Heart left ventricle (tissue), 16 donors: Measurements from ENCODE around the gene PARD3B. TPM values are rescaled to one million over a fixed set of nuclear protein-coding genes. Genes with fewer than 3 reads are reported as not detected.
A peak's percentile ranks its signal among the peaks of the same experiment; 100 is the strongest.

Source experiments
- ATAC-seq, 4 donors: fragments of 200-7000 bp; cut with Tn5 transposase; one replicate each; pipeline ENCODE4 v1.9.1; 2020 to 2022; ENCODE audit warnings: moderate library complexity in 4 of 4, mild to moderate bottlenecking in 3 of 4, moderate number of reproducible peaks in 1 of 4
- DNase-seq, 5 donors: peaks; one replicate each; pipeline ENCODE4 v3.0.0-alpha.2; 2020
- H3K27ac ChIP-seq, 12 donors: fragments of 200-600 bp; sonication (generic) in 4 of 12; one replicate each; pipeline versions ENCODE4 v1.5.0 to v1.8.0; 2016 to 2022; ENCODE audit warnings: mild to moderate bottlenecking in 2 of 12
- H3K27me3 ChIP-seq, 9 donors: fragments of 200-600 bp; sonication (generic) in 2 of 9; one replicate each; pipeline versions ENCODE4 v1.5.1 to v1.8.0; 2016 to 2022; ENCODE audit warnings: mild to moderate bottlenecking in 3 of 9
- H3K36me3 ChIP-seq, 9 donors: fragments of 200-600 bp; sonication (generic) in 2 of 9; one replicate each; pipeline versions ENCODE4 v1.5.0 to v1.8.0; 2018 to 2022; ENCODE audit warnings: mild to moderate bottlenecking in 2 of 9
- H3K4me1 ChIP-seq, 12 donors: fragments of 200-600 bp; sonication (generic) in 4 of 12; one replicate each; pipeline versions ENCODE4 v1.5.0 to v1.8.0; 2016 to 2022; ENCODE audit warnings: mild to moderate bottlenecking in 3 of 12
- H3K4me3 ChIP-seq, 12 donors: fragments of 200-600 bp; sonication (generic) in 4 of 12; one replicate each; pipeline versions ENCODE4 v1.5.0 to v1.8.0; 2017 to 2022; ENCODE audit warnings: mild to moderate bottlenecking in 9 of 12, moderate library complexity in 4 of 12
- H3K9me3 ChIP-seq, 12 donors: fragments of 200-600 bp; sonication (generic) in 4 of 12; one replicate each; pipeline versions ENCODE4 v1.5.0 to v1.8.0; 2016 to 2022; ENCODE audit warnings: mild to moderate bottlenecking in 1 of 12
- CTCF ChIP-seq, 12 donors: fragments of 200-600 bp; sonication (generic) in 4 of 12; IDR thresholded peaks; one replicate each; pipeline versions ENCODE4 v1.5.0 to v1.8.0; 2018 to 2022; ENCODE audit warnings: antibody characterized with exemption in 12 of 12, mild to moderate bottlenecking in 5 of 12
- POLR2A ChIP-seq, 2 donors: fragments of 450-650 bp; IDR thresholded peaks; one replicate each; pipeline ENCODE4 v1.6.1; 2017; ENCODE audit warnings: antibody characterized with exemption in 2 of 2, mild to moderate bottlenecking in 2 of 2, moderate library complexity in 2 of 2
- WGBS, 4 donors: extraction: QIAGEN DNeasy Blood & Tissue Kit in 2 of 4; methylation state at CpG; one replicate each; pipeline versions ENCODE4 v1.1.5 to v1.1.7; 2013 to 2018; 5-methylcytosine and 5-hydroxymethylcytosine counted together
- intact Hi-C, 10 donors: fragments of 100-400 bp; cut with DNase I; formaldehyde crosslinking; loops; one replicate each; pipeline versions ENCODE4 v1.11.1 to v1.14.2; 2022
- polyA plus RNA-seq, 2 donors: library from polyadenylated mRNA; stranded (reverse); fragments of 200-250 nt; gene quantifications; one replicate each; pipeline ENCODE4 v1.2.3, GENCODE V29; 2013
- total RNA-seq, 9 donors: library from RNA; depleted of rRNA in 2 of 9; stranded (reverse); fragments of >200 nt in 2 of 9; fragmentation: NEBNext Ultra II Directional in 3 of 9; extraction: Animal tissue kit (Norgen Biotek cat#: 25700) in 3 of 9; gene quantifications; one replicate each; pipeline versions ENCODE4 v1.1.0 to v1.2.4, GENCODE V29; 2016 to 2023
- donor health status: ischemic (EF 13 %, LVEDD 7.1; RV severe dilation, severe dysfunction).
- donor health status: healthy with polysubstance abuse.
- donor health status: DM: no; HTN: yes; CAD: no.
- donor health status: DM: no; HTN: no; CAD: no.
- donor health status: ischemic (EF 25% LVEDD 6.9; RV normal size, moderate dysfunction).
- donor health status: ischemic (EF 25% LVEDD 5.7; RV mildly dilated, moderate dysfunction).
- donor health status: healthy.
- donor health status: DM: yes; HTN: yes; CAD: no.
- donor health status: ischemic (EF 35%, LVEDD 5.7; RV mildly dilated, moderate dysfunction).
- donor health status: nonischemic (EF 11% LVEDD 7.7; RV severe dilation, severe dysfunction).
- donor health status: DM: yes; HTN: yes; CAD: no.
- donor health status: PGD.
- donor health status: ischemic (EF 29% LVEDD 5.4; RV normal size, mild dysfunction).
- donor health status: nonischemic (EF 23%, LVEDD 6.1; RV moderate dilation, normal function).

Gene PARD3B
- total and polyA plus RNA-seq, 11 donors, result 0.71 to 15.1 (median 6.2) TPM

GRCh38 chr2:205193836-205194228, 648.6 kb downstream of the PARD3B start:
- no peak for TF ChIP-seq POLR2A (IDR thresholded peaks at IDR 0.05)
- no peak for TF ChIP-seq CTCF (IDR thresholded peaks at IDR 0.05)
- Histone ChIP-seq H3K27ac (no peak overlapping the region), H3K4me3 (no peak overlapping the region), H3K36me3 (no peaks in the 10 kb centered on the region), H3K9me3 (no peaks in the 10 kb centered on the region), H3K4me1 (peaks cover 0 to 18% (median 0%) of the 10 kb centered on the region in 12 donors), H3K27me3 (no peaks in the 10 kb centered on the region)
- ATAC-seq (no peak), DNase-seq (no peak)
- intact Hi-C loops, result no loop called here
- 89 to 97% (median 91%) methylated on average over 4 of the region's 4 CpGs for WGBS, 4 donors

GRCh38 chr2:205197468-205198139, 652.3 kb downstream of the PARD3B start:
- H3K27me3 ChIP-seq, result no peaks in the 10 kb centered on the region
- peak overlapping the region in 6 of 12 donors; percentile 9 to 31 (median 25) for H3K27ac ChIP-seq
- ATAC-seq, result peak in 1 of 4 donors; percentile 78
- H3K4me3 ChIP-seq, result no peak overlapping the region
- TF ChIP-seq CTCF (IDR thresholded peaks at IDR 0.05) (no peak), POLR2A (IDR thresholded peaks at IDR 0.05) (no peak)
- H3K36me3 ChIP-seq, result no peaks in the 10 kb centered on the region
- intact Hi-C loops, result loop anchor here in 1 of 10 donors (5.0 kb wide), 1 partner anchor 210 kb away; no protein-coding TSS in a partner anchor
- peak in 1 of 5 donors; percentile 11 for DNase-seq
- H3K4me1 ChIP-seq, result peaks cover 0 to 12% (median 0%) of the 10 kb centered on the region in 12 donors
- H3K9me3 ChIP-seq, result no peaks in the 10 kb centered on the region

DNA sequence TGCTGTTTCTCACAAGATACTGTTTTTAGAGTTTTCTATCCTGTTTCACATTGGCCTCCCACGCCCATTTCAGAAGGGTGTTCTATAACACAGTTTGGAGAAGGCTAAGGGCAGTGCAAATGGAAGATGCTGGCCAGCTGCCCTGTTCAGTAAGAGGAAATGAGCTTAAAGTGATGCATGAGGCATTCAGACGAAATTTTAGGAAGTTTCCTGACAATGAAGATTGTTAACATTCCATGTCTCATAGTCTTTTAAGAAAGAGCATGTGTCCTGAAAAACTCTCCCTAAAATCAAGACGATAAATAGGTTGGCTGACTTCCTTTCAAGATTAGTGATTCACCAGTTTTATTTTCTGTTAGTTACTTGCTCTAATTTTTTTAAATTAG, 652.9 kb downstream of the PARD3B start:
- WGBS, 4 donors, result 41 to 49% (median 45%) methylated on average over 3 of the region's 3 CpGs
- intact Hi-C loops, result loop anchor here in 1 of 10 donors (5.0 kb wide), 1 partner anchor 209 kb away; no protein-coding TSS in a partner anchor
- H3K4me1 ChIP-seq, result peaks cover 0 to 12% (median 0%) of the 10 kb centered on the region in 12 donors
- ATAC-seq (peak in 3 of 4 donors; percentile 76 to 93 (median 91)), DNase-seq (peak in 4 of 5 donors; percentile 53 to 72 (median 64))
- H3K4me3 ChIP-seq, result no peak overlapping the region
- TF ChIP-seq POLR2A (IDR thresholded peaks at IDR 0.05), result no peak
- TF ChIP-seq CTCF (IDR thresholded peaks at IDR 0.05), result no peak
- no peaks in the 10 kb centered on the region for H3K27me3 ChIP-seq
- H3K27ac ChIP-seq, result peak overlapping the region in 7 of 12 donors; percentile 9 to 45 (median 31)
- no peaks in the 10 kb centered on the region for H3K36me3 ChIP-seq
- H3K9me3 ChIP-seq, result no peaks in the 10 kb centered on the region

DNA sequence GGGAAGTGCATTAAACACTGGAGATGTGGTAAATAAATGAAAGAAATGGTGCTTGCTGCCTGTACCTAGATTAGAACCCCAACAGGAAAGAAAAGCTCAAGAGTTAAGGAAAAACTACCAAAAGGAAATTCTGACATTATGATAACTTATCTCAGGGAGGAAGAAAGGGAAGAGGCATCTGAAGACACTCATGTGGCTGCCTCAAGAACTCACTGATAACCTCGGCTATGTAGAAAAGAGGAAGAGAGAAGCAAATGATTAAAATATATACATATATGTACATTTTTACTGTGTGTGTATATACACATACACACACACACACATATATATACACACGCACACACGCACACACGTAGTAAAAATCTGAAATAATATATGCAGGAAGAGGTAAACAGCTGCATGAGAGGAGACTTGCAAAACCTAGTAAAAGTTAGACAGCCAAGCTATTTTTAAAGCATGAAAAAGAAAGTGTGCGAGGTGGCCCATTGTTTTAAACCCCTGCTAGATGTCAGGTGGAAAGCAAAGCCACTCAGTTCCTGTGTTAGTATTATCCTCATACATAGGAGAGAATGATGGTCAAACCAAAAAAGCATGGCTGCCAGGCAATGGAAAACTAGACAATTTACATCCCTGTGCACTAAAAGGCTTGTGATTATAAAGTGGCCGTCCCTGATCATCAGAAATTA, 654.0 kb downstream of the PARD3B start:
- ATAC-seq (no peak), DNase-seq (no peak)
- TF ChIP-seq POLR2A (IDR thresholded peaks at IDR 0.05) (no peak), CTCF (IDR thresholded peaks at IDR 0.05) (no peak)
- Histone ChIP-seq H3K9me3 (peaks cover 0 to 9% (median 0%) of the 10 kb centered on the region in 12 donors), H3K27ac (no peak overlapping the region), H3K4me1 (peaks cover 0 to 12% (median 0%) of the 10 kb centered on the region in 12 donors), H3K27me3 (no peaks in the 10 kb centered on the region), H3K4me3 (no peak overlapping the region), H3K36me3 (no peaks in the 10 kb centered on the region)
- WGBS, 4 donors, result 77 to 88% (median 86%) methylated on average over 6 of the region's 6 CpGs
- intact Hi-C loops, result loop anchor here in 1 of 10 donors (5.0 kb wide), 1 partner anchor 208 kb away; no protein-coding TSS in a partner anchor
